GM12878 (cell line): ENCODE measurements around the gene ZDHHC9. TPM values are rescaled to one million over a fixed set of nuclear protein-coding genes. Genes with fewer than 3 reads are reported as not detected.
A peak's percentile ranks its signal among the peaks of the same experiment; 100 is the strongest.

ENCODE experiments used
- ATF7 ChIP-seq: fragments of 450-650 bp; IDR thresholded peaks from 2 replicates; pipeline ENCODE4 v1.6.1; 2016; ENCODE audit warnings: low read depth, mild to moderate bottlenecking
- BHLHE40 ChIP-seq, 2 experiments: fragments of 450-650 bp in 1 of 2; IDR thresholded peaks; 2 replicates each; pipeline ENCODE4 v1.6.1; 2011 to 2017; ENCODE audit warnings: low read depth in 2 of 2, borderline replicate concordance in 1 of 2, improper control_type of control experiment in 1 of 2, low read length in 1 of 2, mild to moderate bottlenecking in 1 of 2
- ESRRA ChIP-seq: IDR thresholded peaks from 2 replicates; pipeline ENCODE4 v1.6.1; 2012; ENCODE audit warnings: mild to moderate bottlenecking, low read length, improper control_type of control experiment
- FOXK2 ChIP-seq: fragments of 450-650 bp; IDR thresholded peaks from 2 replicates; pipeline ENCODE4 v1.6.1; 2017; ENCODE audit warnings: mild to moderate bottlenecking, moderate library complexity
- GABPA ChIP-seq: IDR thresholded peaks from 2 replicates; pipeline ENCODE4 v1.6.1; 2014; ENCODE audit warnings: antibody characterized with exemption, low read depth, mild to moderate bottlenecking, inconsistent platforms
- MYB ChIP-seq: fragments of 150-350 bp; IDR thresholded peaks from 2 replicates; pipeline ENCODE4 v1.6.1; 2014; ENCODE audit warnings: mild to moderate bottlenecking, low read depth, low read length, borderline replicate concordance
- NBN ChIP-seq: fragments of 450-650 bp; IDR thresholded peaks from 2 replicates; pipeline ENCODE4 v1.6.1; 2016
- POLR2AphosphoS2 ChIP-seq: IDR thresholded peaks from 2 replicates; pipeline ENCODE4 v1.6.1; 2011; ENCODE audit warnings: low read depth, mild to moderate bottlenecking, low read length, improper control_type of control experiment, moderate library complexity
- SIN3A ChIP-seq: IDR thresholded peaks from 2 replicates; pipeline ENCODE4 v1.6.1; 2012; ENCODE audit warnings: low read depth, low read length, improper control_type of control experiment
- SUZ12 ChIP-seq: fragments of 200-600 bp; sonication (generic); IDR thresholded peaks from one replicate; pipeline ENCODE4 v1.6.1; 2018; ENCODE audit warnings: antibody characterized with exemption, mild to moderate bottlenecking; ENCODE audit not compliant: unreplicated experiment
- ZNF217 ChIP-seq: fragments of 450-650 bp; IDR thresholded peaks from 2 replicates; pipeline ENCODE4 v1.6.1; 2017; ENCODE audit warnings: antibody characterized with exemption, mild to moderate bottlenecking
- polyA plus RNA-seq, 11 experiments: library from polyadenylated mRNA; depleted of rRNA in 4 of 11; unstranded in 6 of 11; stranded (reverse) in 5 of 11; fragments of >200 nt; fragmentation: Nextera tagmentation in 4 of 11; fragmentation: Illumina TruSeq in 1 of 11; extraction: Ambion mirVana in 4 of 11; extraction: Trizol in 1 of 11; gene quantifications; 1 replicate in 1 of 11; 2 replicates in 10 of 11; pipeline versions ENCODE4 v1.2.1 to v1.2.3, GENCODE V29; 2011 to 2016; ENCODE audit warnings: inconsistent platforms in 2 of 11, missing spikeins in 2 of 11, low read depth in 1 of 11
- total RNA-seq, 4 experiments: library from RNA; depleted of rRNA in 3 of 4; stranded (reverse); fragments of >200 nt in 3 of 4; fragmentation: Illumina TruSeq in 1 of 4; extraction: Trizol in 1 of 4; gene quantifications; 2 replicates each; pipeline versions ENCODE4 v1.2.1 to v1.2.3, GENCODE V29; 2013 to 2021
- TF ChIP-seq, protein P1 (sequence below): fragments of 450-650 bp; formaldehyde crosslinking; IDR thresholded peaks from 2 replicates; pipeline ENCODE4 v1.4.0; 2022; ENCODE audit warnings: mild to moderate bottlenecking, moderate library complexity
- TF ChIP-seq, protein P2 (sequence below): IDR thresholded peaks from 2 replicates; pipeline ENCODE4 v1.6.1; 2012; ENCODE audit warnings: low read depth, low read length, improper control_type of control experiment
- TF ChIP-seq, protein P3 (sequence below): fragments of 150-350 bp; IDR thresholded peaks from 2 replicates; pipeline ENCODE4 v1.6.1; 2014; ENCODE audit warnings: mild to moderate bottlenecking, low read depth, low read length
- TF ChIP-seq, protein P4 (sequence below): fragments of 450-650 bp; IDR thresholded peaks from 2 replicates; pipeline ENCODE4 v1.6.1; 2016; ENCODE audit warnings: mild to moderate bottlenecking
- TF ChIP-seq, protein P5 (sequence below): fragments of 450-650 bp; IDR thresholded peaks from 2 replicates; pipeline ENCODE4 v1.6.1; 2016; ENCODE audit warnings: mild to moderate bottlenecking

Gene ZDHHC9
- total and polyA plus RNA-seq, 10 of the 15 experiments (the other 5 are each of a cell fraction or from before 2014, with no cell fraction given) = 1.8 to 13.0 (median 5.4) TPM

DNA sequence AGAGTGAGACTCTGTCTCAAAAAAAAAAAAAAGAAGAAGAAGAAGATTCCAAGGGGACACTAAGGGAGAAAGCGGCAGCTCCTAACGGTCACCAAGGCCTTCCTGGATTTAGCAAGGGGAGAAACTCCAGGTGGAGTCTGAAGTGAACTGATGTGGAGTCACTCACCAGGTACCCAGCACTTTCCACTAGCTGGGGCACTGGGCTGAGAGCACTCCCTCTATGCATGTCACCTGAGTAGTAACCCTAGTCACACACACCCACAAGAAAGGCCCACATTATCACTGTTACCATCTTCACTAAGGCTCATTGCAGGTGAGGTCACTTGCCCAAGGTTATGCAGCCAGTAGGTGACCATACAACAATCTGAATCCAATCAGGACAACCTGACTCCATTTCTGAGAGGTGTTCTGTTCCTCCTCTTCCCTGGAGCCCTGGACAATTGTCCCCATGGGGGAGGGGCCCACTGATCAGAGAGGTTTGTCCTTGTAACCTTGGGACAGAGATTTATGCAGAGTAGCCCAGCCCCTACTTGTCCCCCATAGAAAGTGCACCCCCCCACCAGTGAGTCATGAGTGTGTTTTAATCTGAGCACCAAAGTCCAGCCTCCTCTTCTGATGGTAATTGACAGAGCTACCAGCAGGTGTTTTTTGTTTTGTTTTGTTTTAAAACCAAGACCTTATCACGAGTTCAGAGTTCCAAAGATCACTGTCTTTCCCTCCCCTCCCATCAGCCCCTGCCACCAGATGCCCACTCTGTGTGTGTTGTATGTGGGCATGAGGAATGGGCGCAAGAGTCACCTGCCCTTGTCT, 69.8 kb downstream of the ZDHHC9 start (continued):
- TF ChIP-seq, protein P1, sequence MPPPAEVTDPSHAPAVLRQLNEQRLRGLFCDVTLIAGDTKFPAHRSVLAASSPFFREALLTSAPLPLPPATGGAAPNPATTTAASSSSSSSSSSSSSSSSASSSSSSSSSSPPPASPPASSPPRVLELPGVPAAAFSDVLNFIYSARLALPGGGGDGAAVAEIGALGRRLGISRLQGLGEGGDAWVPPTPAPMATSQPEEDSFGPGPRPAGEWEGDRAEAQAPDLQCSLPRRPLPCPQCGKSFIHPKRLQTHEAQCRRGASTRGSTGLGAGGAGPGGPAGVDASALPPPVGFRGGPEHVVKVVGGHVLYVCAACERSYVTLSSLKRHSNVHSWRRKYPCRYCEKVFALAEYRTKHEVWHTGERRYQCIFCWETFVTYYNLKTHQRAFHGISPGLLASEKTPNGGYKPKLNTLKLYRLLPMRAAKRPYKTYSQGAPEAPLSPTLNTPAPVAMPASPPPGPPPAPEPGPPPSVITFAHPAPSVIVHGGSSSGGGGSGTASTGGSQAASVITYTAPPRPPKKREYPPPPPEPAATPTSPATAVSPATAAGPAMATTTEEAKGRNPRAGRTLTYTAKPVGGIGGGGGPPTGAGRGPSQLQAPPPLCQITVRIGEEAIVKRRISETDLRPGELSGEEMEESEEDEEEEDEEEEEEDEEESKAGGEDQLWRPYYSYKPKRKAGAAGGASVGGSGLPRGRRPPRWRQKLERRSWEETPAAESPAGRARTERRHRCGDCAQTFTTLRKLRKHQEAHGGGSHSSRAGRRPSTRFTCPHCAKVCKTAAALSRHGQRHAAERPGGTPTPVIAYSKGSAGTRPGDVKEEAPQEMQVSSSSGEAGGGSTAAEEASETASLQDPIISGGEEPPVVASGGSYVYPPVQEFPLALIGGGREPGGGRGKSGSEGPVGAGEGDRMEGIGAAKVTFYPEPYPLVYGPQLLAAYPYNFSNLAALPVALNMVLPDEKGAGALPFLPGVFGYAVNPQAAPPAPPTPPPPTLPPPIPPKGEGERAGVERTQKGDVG (CRISPR knock-in tag) = no peak
- TF ChIP-seq, protein P2, sequence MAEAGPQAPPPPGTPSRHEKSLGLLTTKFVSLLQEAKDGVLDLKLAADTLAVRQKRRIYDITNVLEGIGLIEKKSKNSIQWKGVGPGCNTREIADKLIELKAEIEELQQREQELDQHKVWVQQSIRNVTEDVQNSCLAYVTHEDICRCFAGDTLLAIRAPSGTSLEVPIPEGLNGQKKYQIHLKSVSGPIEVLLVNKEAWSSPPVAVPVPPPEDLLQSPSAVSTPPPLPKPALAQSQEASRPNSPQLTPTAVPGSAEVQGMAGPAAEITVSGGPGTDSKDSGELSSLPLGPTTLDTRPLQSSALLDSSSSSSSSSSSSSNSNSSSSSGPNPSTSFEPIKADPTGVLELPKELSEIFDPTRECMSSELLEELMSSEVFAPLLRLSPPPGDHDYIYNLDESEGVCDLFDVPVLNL = no peak
- TF ChIP-seq NBN (0 out of 2 replicates have a peak, but pooled peaks have one; percentile 32), FOXK2 (no peak), POLR2AphosphoS2 (no peak), SIN3A (no peak), GABPA (no peak), MYB (no peak), SUZ12 (no peak), BHLHE40 (IDR thresholded peaks at IDR 0.05; ENCODE audit: borderline replicate concordance in 1 of 2, low read depth in 2 of 2, low read length in 1 of 2) (peak in 1 of 2 experiments; percentile 7; a peak in 1 of 4 replicates), ESRRA (peak; percentile 80; the same call in 1 of the 2 replicates), ZNF217 (no peak), ATF7 (0 out of 2 replicates have a peak, but pooled peaks have one; percentile 16)
- TF ChIP-seq, protein P3, sequence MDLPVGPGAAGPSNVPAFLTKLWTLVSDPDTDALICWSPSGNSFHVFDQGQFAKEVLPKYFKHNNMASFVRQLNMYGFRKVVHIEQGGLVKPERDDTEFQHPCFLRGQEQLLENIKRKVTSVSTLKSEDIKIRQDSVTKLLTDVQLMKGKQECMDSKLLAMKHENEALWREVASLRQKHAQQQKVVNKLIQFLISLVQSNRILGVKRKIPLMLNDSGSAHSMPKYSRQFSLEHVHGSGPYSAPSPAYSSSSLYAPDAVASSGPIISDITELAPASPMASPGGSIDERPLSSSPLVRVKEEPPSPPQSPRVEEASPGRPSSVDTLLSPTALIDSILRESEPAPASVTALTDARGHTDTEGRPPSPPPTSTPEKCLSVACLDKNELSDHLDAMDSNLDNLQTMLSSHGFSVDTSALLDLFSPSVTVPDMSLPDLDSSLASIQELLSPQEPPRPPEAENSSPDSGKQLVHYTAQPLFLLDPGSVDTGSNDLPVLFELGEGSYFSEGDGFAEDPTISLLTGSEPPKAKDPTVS = no peak
- TF ChIP-seq, protein P4, sequence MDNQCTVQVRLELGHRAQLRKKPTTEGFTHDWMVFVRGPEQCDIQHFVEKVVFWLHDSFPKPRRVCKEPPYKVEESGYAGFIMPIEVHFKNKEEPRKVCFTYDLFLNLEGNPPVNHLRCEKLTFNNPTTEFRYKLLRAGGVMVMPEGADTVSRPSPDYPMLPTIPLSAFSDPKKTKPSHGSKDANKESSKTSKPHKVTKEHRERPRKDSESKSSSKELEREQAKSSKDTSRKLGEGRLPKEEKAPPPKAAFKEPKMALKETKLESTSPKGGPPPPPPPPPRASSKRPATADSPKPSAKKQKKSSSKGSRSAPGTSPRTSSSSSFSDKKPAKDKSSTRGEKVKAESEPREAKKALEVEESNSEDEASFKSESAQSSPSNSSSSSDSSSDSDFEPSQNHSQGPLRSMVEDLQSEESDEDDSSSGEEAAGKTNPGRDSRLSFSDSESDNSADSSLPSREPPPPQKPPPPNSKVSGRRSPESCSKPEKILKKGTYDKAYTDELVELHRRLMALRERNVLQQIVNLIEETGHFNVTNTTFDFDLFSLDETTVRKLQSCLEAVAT = no peak
- TF ChIP-seq, protein P5, sequence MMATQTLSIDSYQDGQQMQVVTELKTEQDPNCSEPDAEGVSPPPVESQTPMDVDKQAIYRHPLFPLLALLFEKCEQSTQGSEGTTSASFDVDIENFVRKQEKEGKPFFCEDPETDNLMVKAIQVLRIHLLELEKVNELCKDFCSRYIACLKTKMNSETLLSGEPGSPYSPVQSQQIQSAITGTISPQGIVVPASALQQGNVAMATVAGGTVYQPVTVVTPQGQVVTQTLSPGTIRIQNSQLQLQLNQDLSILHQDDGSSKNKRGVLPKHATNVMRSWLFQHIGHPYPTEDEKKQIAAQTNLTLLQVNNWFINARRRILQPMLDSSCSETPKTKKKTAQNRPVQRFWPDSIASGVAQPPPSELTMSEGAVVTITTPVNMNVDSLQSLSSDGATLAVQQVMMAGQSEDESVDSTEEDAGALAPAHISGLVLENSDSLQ = peak; percentile 69
- TF ChIP-seq, all 136 proteins: peak for 6
